Neural cell (in vitro differentiated cells): ENCODE data around the gene ZNF597. TPM values are rescaled to one million over a fixed set of nuclear protein-coding genes. Genes with fewer than 3 reads are reported as not detected.

Experiments
- H2AFZ ChIP-seq: fragments of 200-600, 300-800 bp; sonication (generic), shearing (Covaris generic); 2 replicates; pipeline ENCODE4 v1.6.0; 2014; ENCODE audit warnings: low read depth, mild to moderate bottlenecking, antibody characterized with exemption, low read length, moderate library complexity
- H3F3A ChIP-seq: fragments of 200-600 bp; shearing (Covaris generic); 2 replicates; pipeline ENCODE4 v1.6.1; 2016; ENCODE audit warnings: mild to moderate bottlenecking, moderate library complexity, mixed read lengths, antibody characterized with exemption, low read length; ENCODE audit not compliant: insufficient read depth, poor library complexity, severe bottlenecking
- H3K27ac ChIP-seq: fragments of 200-600, 300-800 bp; sonication (generic), shearing (Covaris generic); 2 replicates; pipeline ENCODE4 v1.5.1; 2014; ENCODE audit warnings: mild to moderate bottlenecking, low read length, moderate library complexity
- H3K27me3 ChIP-seq: fragments of 300-800, 200-600 bp; sonication (generic), shearing (Covaris generic); 2 replicates; pipeline ENCODE4 v1.6.0; 2014; ENCODE audit warnings: mild to moderate bottlenecking, low read depth, low read length, moderate library complexity; ENCODE audit not compliant: insufficient read depth
- H3K36me3 ChIP-seq: fragments of 300-800, 200-600 bp; sonication (generic), shearing (Covaris generic); 2 replicates; pipeline ENCODE4 v1.5.1; 2014; ENCODE audit warnings: mild to moderate bottlenecking, antibody characterized with exemption, low read length, moderate library complexity; ENCODE audit not compliant: insufficient read depth
- H3K4me2 ChIP-seq: fragments of 300-800, 200-600 bp; sonication (generic), shearing (Covaris generic); 2 replicates; pipeline ENCODE4 v1.6.0; 2014; ENCODE audit warnings: mild to moderate bottlenecking, low read length
- H3K4me3 ChIP-seq: fragments of 300-800, 200-600 bp; sonication (generic), shearing (Covaris generic); 2 replicates; pipeline ENCODE4 v1.5.1; 2014; ENCODE audit warnings: mild to moderate bottlenecking, low read length, moderate library complexity
- H3K79me2 ChIP-seq: fragments of 200-600 bp; shearing (Covaris generic); replicated peaks from 2 replicates; pipeline ENCODE4 v1.6.0; 2014; ENCODE audit warnings: mild to moderate bottlenecking, low read length, moderate library complexity; ENCODE audit not compliant: insufficient read depth
- H3K9ac ChIP-seq: fragments of 300-800, 200-600 bp; sonication (generic), shearing (Covaris generic); 2 replicates; pipeline ENCODE4 v1.6.1; 2016; ENCODE audit warnings: mild to moderate bottlenecking, low read length, mixed read lengths
- H3K9me2 ChIP-seq: fragments of 200-600 bp; shearing (Covaris generic); 2 replicates; pipeline ENCODE4 v1.6.1; 2016; ENCODE audit warnings: mild to moderate bottlenecking, low read length, mixed read lengths; ENCODE audit not compliant: insufficient read depth
- H3K9me3 ChIP-seq: fragments of 200-600, 300-800 bp; sonication (generic), shearing (Covaris generic); 2 replicates; pipeline ENCODE4 v1.6.1; 2016; ENCODE audit warnings: mild to moderate bottlenecking, mixed run types, low read length, moderate library complexity, mixed read lengths
- H4K20me1 ChIP-seq: fragments of 200-600 bp; shearing (Covaris generic); 2 replicates; pipeline ENCODE4 v1.6.1; 2016; ENCODE audit warnings: mild to moderate bottlenecking, mixed run types; ENCODE audit not compliant: insufficient read depth
- CTCF ChIP-seq: fragments of 450-650 bp; IDR thresholded peaks from 2 replicates; pipeline ENCODE4 v1.5.1; 2014; ENCODE audit warnings: antibody characterized with exemption, mild to moderate bottlenecking, moderate library complexity; ENCODE audit not compliant: poor library complexity, severe bottlenecking
- EP300 ChIP-seq: fragments of 450-650 bp; conservative IDR thresholded peaks from 2 replicates; pipeline ENCODE4 v1.6.1; 2014; ENCODE audit warnings: antibody characterized with exemption, mild to moderate bottlenecking, moderate library complexity; ENCODE audit not compliant: poor library complexity, severe bottlenecking
- EZH2 ChIP-seq: fragments of 200-600, 300-800 bp; shearing (Covaris generic), sonication (generic); IDR thresholded peaks from 2 replicates; pipeline ENCODE4 v1.6.1; 2014; ENCODE audit warnings: antibody characterized with exemption, low read length, borderline replicate concordance, mild to moderate bottlenecking; ENCODE audit not compliant: insufficient read depth, poor library complexity, severe bottlenecking
- MXI1 ChIP-seq: fragments of 450-650 bp; conservative IDR thresholded peaks from 2 replicates; pipeline ENCODE4 v1.6.1; 2014; ENCODE audit warnings: antibody characterized with exemption, mild to moderate bottlenecking; ENCODE audit not compliant: poor library complexity, severe bottlenecking
- POLR2AphosphoS5 ChIP-seq: IDR thresholded peaks from 2 replicates; pipeline ENCODE4 v1.6.1; 2012
- RAD21 ChIP-seq: fragments of 450-650 bp; conservative IDR thresholded peaks from 2 replicates; pipeline ENCODE4 v1.6.1; 2014; ENCODE audit warnings: antibody characterized with exemption, mild to moderate bottlenecking, moderate library complexity
- REST ChIP-seq: IDR thresholded peaks from 2 replicates; pipeline ENCODE4 v1.6.1; 2012; ENCODE audit warnings: borderline replicate concordance
- SMC3 ChIP-seq: fragments of 450-650 bp; conservative IDR thresholded peaks from 2 replicates; pipeline ENCODE4 v1.6.1; 2014; ENCODE audit warnings: antibody characterized with exemption, mild to moderate bottlenecking, moderate library complexity; ENCODE audit not compliant: poor library complexity
- TAF1 ChIP-seq: IDR thresholded peaks from 2 replicates; pipeline ENCODE4 v1.6.1; 2012; ENCODE audit warnings: low read depth
- polyA plus RNA-seq: library from polyadenylated mRNA; depleted of rRNA; stranded (reverse); fragments of >200 nt; gene quantifications from 2 replicates; pipeline ENCODE4 v1.2.3, GENCODE V29; 2014

ZNF597 gene
- polyA plus RNA-seq, 1 donor from 2014 or later: 2.0 TPM

- no peak overlapping the region for H2AFZ ChIP-seq
- H3K79me2 ChIP-seq: no peaks in the 10 kb centered on the region
- no peak overlapping the region for H3K4me3 ChIP-seq
- H3K4me2 ChIP-seq: no peak overlapping the region
- no peak overlapping the region for H3K9ac ChIP-seq
- TF ChIP-seq TAF1 (no peak), EP300 (no peak), POLR2AphosphoS5 (no peak), RAD21 (no peak), REST (no peak), CTCF (no peak), MXI1 (no peak), SMC3 (no peak), EZH2 (no peak)
- H3K27me3 ChIP-seq: no peaks in the 10 kb centered on the region
- H3K9me3 ChIP-seq: no peaks in the 10 kb centered on the region
- no peaks in the 10 kb centered on the region for H3F3A ChIP-seq
- H4K20me1 ChIP-seq: no peaks in the 10 kb centered on the region
- no peaks in the 10 kb centered on the region for H3K36me3 ChIP-seq
- no peaks in the 10 kb centered on the region for H3K9me2 ChIP-seq
- H3K27ac ChIP-seq: no peak overlapping the region
Observed at GRCh38 chr16:3434373-3434772, 8.9 kb downstream of the ZNF597 start.

GRCh38 chr16:3431779-3432219 lies 11.5 kb downstream of the ZNF597 start:
- Histone ChIP-seq H3K27me3 (no peaks in the 10 kb centered on the region), H3K36me3 (no peaks in the 10 kb centered on the region), H3F3A (no peaks in the 10 kb centered on the region), H3K79me2 (no peaks in the 10 kb centered on the region), H4K20me1 (no peaks in the 10 kb centered on the region), H3K9ac (no peak overlapping the region), H3K27ac (no peak overlapping the region), H2AFZ (no peak overlapping the region), H3K9me3 (no peaks in the 10 kb centered on the region), H3K9me2 (no peaks in the 10 kb centered on the region), H3K4me2 (no peak overlapping the region), H3K4me3 (no peak overlapping the region)
- TF ChIP-seq SMC3 (no peak), MXI1 (no peak), REST (no peak), EZH2 (no peak), TAF1 (no peak), CTCF (no peak), POLR2AphosphoS5 (no peak), RAD21 (no peak), EP300 (no peak)
